LoVo (cell line): ENCODE data around the gene RTEL1.
A peak's percentile ranks its signal among the peaks of the same experiment; 100 is the strongest.
"Not testable (repeated sequence)": the region's sequence is repeated elsewhere in the genome, so short reads cannot be mapped to it uniquely, and the experiment has no call there.

Experiments
- DNase-seq: peaks from one replicate; pipeline ENCODE4 v3.0.0-alpha.2; 2016; ENCODE audit warnings: low spot score

The RTEL1 gene

GRCh38 chr20:63665708-63666107 lies 7.6 kb downstream of the RTEL1 start:
- no peak for DNase-seq

DNA sequence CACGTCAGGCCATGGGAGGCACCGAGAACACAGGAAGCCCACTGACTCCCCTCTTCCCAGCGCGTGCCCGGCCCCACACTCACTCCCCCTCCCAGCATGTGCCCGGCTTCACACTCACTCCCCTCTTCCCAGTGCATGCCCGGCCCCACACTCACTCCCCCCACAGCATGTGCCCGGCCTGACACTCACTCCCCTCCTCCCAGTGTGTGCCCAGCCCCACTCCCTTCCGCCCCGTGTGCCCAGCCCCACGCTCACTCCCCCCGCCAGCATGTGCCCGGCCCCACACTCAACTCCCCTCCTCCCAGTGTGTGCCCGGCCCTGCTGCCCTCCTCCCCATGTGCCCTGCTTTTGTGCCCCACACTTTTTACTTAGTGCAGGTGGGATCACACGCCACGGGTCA lies 9.7 kb downstream of the RTEL1 start:
- no peak for DNase-seq

DNA sequence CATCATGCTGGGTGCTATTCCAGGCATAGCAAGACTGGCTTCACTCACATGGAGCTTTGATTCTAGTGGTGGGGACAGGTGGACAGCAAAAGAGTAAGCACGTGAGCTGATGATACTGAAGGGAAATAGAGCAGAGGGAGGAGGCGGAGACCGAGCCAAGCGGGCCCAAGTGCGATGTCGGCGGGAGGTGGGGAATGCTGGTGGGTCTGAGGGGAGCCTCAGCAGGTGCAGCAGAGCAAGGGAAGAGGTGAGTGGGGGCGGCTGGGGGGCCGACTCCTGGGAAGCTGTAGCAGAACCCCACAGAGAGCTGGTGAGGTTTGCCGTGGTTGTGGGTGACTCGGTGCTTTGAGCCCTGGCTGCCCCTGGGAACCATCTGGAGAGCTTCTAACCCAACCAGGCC lies 10.2 kb downstream of the RTEL1 start:
- no peak for DNase-seq

DNA sequence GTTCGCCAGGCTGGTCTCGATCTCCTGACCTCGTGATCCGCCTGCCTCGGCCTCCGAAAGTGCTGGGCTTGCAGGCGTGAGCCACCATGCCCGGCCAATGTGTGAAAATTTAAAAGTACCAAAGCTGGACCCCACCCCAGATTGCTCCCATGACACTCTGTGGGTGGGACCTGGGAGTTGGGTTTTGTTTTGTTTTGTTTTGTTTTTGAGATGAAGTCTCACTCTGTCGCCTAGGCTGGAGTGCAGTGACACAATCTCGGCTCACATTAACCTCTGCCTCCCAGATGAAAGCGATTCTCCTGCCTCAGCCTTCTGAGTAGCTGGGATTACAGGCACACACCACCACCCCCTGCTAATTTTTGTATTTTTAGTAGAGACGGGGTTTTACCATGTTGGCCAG lies 13.6 kb downstream of the RTEL1 start:
- not testable (repeated sequence) for DNase-seq

GRCh38 chr20:63672666-63673065 lies 14.6 kb downstream of the RTEL1 start:
- no peak for DNase-seq

- no peak for DNase-seq
Measured at GRCh38 chr20:63673951-63674350, 15.8 kb downstream of the RTEL1 start.

- no peak for DNase-seq
Measured at GRCh38 chr20:63675681-63676368, 17.7 kb downstream of the RTEL1 start.

- no peak for DNase-seq
Measured at GRCh38 chr20:63678071-63678470, 20.0 kb downstream of the RTEL1 start.

- no peak for DNase-seq
Measured at GRCh38 chr20:63678667-63679465, 20.8 kb downstream of the RTEL1 start.

DNA sequence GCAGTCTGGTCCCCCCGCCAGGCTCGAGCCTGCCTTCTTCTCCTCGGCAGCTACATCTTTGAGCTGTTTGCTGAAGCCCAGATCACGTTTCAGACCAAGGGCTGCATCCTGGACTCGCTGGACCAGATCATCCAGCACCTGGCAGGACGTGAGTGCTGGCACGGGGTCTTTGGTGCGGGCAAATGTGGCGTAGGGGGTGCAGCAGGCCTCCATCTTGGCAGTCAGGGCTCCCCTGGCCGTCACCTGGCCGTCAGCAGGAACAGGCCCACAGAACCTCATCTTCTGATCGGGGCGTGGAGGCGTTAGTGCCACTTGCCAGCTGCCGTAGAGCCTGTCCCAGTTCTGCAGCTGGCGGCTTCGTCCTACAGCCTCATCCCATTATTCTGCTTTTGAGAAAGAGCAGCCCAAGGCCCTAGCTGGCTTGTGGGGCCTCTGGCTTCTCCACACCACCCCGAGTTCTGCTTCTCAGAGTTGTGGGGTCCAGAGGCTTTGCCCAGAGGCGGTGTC lies 21.7 kb downstream of the RTEL1 start:
- no peak for DNase-seq

GRCh38 chr20:63680427-63680826 lies 22.3 kb downstream of the RTEL1 start:
- DNase-seq: no peak

- no peak for DNase-seq
Measured at GRCh38 chr20:63680857-63681608, 22.9 kb downstream of the RTEL1 start.

DNA sequence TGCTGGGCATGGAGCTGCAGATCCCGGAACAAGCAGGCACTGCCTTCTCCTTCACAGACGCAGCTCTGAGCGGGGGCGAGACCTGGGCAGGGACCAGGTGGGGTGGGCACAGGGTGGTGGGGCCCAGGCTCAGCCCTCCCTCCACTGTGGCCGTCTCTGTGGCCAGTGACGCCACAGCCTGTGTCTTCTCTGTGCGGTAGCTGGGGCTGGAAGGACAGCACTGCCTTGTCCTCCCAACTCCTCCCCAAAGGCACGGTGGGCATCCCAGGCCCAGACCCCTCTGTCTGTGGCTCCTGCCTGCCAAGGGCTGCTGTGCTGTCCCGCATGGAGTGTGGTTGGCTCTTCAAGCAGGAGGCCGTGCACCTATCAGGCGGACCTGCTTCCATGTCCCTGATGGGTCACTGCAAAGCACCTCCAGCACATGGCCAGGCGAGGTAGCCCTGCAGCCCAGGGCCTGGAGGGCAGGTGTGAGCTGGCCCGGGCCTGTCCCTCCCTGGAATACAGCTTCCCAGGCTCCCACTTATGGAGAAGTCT lies 23.6 kb downstream of the RTEL1 start:
- no peak for DNase-seq

DNA sequence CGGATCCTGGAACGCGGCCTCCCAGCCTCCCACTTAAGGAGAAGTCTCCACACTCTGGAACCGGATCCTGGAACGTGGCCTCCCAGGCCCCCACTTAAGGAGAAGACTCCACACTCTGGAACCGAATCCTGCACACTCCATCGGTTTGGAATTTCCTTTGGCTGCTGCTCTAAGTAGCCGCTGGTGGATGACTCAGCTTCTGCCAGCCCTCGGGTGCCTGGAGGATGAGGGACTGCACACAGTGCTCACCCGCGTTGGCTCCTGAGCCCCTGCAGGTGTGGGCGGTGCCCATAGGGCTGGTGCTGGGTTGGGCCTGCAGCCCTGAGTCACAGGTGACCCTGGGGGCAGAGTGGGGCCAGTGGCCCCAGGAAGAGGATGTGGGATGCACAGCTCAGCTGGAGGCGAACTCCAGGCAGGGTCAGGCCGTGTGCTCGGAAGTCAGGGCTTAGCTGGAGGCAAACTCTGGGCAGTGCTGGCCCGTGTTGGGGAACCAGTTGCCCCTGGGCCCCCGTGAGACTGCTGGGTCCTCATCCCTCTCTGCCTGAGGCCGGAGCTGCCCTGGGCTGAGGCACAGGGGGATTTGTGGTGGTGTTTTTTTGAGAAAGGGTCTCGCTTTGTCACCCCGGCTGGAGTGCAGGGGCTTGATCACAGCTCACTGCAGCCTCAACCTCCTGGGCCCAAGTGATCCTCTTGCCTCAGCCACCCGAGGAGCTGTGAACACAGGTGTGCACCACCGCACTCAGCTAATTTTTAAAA lies 24.4 kb downstream of the RTEL1 start:
- peak; percentile 67 for DNase-seq

DNA sequence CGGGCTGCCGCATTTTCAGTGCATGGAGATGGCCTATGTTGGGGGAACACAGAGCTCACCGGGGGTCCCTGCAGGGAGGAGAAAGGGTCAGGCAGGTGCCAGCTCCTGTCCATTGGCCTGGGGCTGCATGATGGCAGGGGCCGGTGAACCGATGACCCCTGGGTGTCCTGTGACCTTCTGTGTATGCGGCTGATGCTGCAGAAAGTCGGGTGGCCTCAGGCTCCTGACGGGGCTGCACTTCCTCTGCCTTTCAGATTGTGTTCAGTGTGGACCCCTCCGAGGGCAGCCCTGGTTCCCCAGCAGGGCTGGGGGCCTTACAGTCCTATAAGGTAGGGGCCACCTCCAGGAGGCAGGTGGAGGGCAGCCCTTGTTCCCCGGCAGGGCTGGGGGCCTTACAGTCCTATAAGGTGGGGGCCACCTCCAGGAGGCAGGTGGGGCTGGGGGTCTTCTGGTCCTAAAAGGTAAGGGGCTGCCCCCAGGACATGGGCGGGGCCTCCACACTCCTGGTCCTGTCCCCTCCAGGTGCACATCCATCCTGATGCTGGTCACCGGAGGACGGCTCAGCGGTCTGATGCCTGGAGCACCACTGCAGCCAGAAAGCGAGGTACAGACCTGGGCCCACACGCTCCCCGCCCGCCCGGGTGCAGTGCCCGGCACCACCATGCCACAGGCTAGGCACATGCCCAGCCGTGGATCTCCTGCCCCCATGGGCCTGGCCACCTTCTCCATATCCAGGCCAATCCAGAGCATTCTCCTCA lies 27.3 kb downstream of the RTEL1 start:
- DNase-seq: no peak

DNA sequence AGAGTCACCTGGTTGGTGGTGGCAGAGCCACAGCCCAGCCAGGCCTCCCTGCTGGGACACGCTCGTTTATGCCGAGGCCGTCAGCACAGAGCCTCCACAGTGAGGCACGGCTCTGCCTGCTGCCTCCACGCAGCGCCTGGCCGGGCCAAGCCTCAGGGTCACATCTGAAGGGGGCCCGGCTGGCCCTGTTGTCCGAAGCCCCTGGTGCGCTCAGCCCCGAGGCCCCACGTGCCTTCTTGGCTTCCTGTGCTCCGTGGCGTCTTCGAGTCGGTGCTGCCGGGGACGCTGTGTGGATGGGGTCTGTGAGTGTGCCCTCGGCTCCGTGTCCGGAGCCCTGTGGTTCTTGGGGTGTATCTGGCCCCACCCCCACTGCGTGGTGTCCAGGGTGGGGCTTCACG lies 28.0 kb downstream of the RTEL1 start:
- DNase-seq: no peak

GRCh38 chr20:63686492-63687321 lies 28.6 kb downstream of the RTEL1 start:
- DNase-seq: no peak

DNA sequence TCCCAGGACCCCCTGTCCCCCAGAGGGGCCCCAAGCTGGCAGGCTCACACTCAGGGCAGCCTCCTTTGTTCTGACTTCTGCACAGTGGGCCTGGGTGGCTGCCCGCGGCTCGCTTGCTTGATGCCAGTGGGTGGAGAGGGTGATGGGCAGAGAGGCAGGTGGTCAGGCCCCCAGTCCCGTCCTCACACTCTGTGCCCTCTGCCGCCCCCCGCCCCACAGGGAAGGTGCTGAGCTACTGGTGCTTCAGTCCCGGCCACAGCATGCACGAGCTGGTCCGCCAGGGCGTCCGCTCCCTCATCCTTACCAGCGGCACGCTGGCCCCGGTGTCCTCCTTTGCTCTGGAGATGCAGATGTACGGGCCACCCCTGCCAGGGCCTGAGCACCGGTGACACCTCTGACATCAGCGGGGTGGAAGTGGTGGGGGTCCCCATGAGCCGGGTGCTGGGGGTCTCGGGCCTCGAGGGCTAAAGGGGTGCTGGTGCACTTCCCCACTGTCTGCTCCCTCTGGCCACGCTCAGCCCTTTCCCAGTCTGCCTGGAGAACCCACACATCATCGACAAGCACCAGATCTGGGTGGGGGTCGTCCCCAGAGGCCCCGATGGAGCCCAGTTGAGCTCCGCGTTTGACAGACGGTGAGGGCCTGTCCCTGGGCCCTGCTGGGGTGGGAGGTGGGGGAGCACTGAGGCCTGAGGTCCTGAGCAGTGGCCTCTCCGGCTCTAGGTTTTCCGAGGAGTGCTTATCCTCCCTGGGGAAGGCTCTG lies 29.5 kb downstream of the RTEL1 start:
- DNase-seq: no peak
